ENCODE data around the gene THSD7B.

- TF ChIP-seq ZNF232 (CRISPR knock-in tag; IDR thresholded peaks at IDR 0.05; ENCODE audit: borderline replicate concordance) (no peak), ZNF335 (CRISPR knock-in tag; IDR thresholded peaks at IDR 0.05) (no peak), EP300 (IDR thresholded peaks at IDR 0.05; ENCODE audit: low read depth in 2 of 2, low read length in 2 of 2) (no peak), EP300 (CRISPR knock-in tag; IDR thresholded peaks at IDR 0.05; ENCODE audit: borderline replicate concordance) (no peak), ZFP1 (CRISPR knock-in tag; IDR thresholded peaks at IDR 0.05) (no peak), TRIM22 (IDR thresholded peaks at IDR 0.05) (no peak), BRCA1 (CRISPR knock-in tag; IDR thresholded peaks at IDR 0.05) (no peak), SNAPC2 (CRISPR knock-in tag; IDR thresholded peaks at IDR 0.05) (no peak), NFE2L2 (IDR thresholded peaks at IDR 0.05; ENCODE audit: low read length) (no peak), KDM5A (IDR thresholded peaks at IDR 0.05; ENCODE audit: borderline replicate concordance, low read length) (no peak), ZNF589 (CRISPR knock-in tag; conservative IDR thresholded peaks at IDR 0.05) (no peak), HCFC1 (IDR thresholded peaks at IDR 0.05; ENCODE audit: low read depth, low read length) (no peak), ZSCAN20 (CRISPR knock-in tag; IDR thresholded peaks at IDR 0.05; ENCODE audit: borderline replicate concordance) (no peak), RNF219 (CRISPR knock-in tag; IDR thresholded peaks at IDR 0.05) (no peak)
- TF ChIP-seq, protein P1, sequence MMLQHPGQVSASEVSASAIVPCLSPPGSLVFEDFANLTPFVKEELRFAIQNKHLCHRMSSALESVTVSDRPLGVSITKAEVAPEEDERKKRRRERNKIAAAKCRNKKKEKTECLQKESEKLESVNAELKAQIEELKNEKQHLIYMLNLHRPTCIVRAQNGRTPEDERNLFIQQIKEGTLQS (CRISPR knock-in tag; IDR thresholded peaks at IDR 0.05), result no peak
These were observed 79.2 kb downstream of the THSD7B start for GRCh38 chr2:136844546-136844945.

Data from HepG2 (cell line).